Smooth muscle cell (in vitro differentiated cells): Measurements from ENCODE around the gene HEATR5B. TPM values are rescaled to one million over a fixed set of nuclear protein-coding genes. Genes with fewer than 3 reads are reported as not detected.
A peak's percentile ranks its signal among the peaks of the same experiment; 100 is the strongest.

Source experiments
- DNase-seq: peaks from one replicate; lab custom pipeline; 2025; ENCODE audit not compliant: unreplicated experiment; lab: John Stamatoyannopoulos, UW
- H2AFZ ChIP-seq: fragments of 200-600 bp; sonication (generic); 2 replicates; pipeline ENCODE4 v1.6.0; 2016; ENCODE audit warnings: antibody characterized with exemption, low read depth, mild to moderate bottlenecking
- H3F3A ChIP-seq: fragments of 200-600 bp; sonication (generic); 2 replicates; pipeline ENCODE4 v1.6.0; 2017; ENCODE audit warnings: antibody characterized with exemption, low read depth
- H3K27ac ChIP-seq: fragments of 200-600 bp; sonication (generic); 2 replicates; pipeline ENCODE4 v1.5.1; 2016; ENCODE audit warnings: low read depth, mild to moderate bottlenecking
- H3K27me3 ChIP-seq: fragments of 200-600 bp; sonication (generic); 2 replicates; pipeline ENCODE4 v1.6.1; 2016; ENCODE audit warnings: low read depth, mild to moderate bottlenecking
- H3K36me3 ChIP-seq: fragments of 200-600 bp; sonication (generic); 2 replicates; pipeline ENCODE4 v1.5.1; 2016; ENCODE audit warnings: low read depth
- H3K4me1 ChIP-seq: fragments of 200-600 bp; sonication (generic); 2 replicates; pipeline ENCODE4 v1.5.1; 2016; ENCODE audit warnings: low read depth
- H3K4me2 ChIP-seq: fragments of 200-600 bp; sonication (generic); 2 replicates; pipeline ENCODE4 v1.6.0; 2016; ENCODE audit warnings: mild to moderate bottlenecking
- H3K4me3 ChIP-seq: fragments of 200-600 bp; sonication (generic); 2 replicates; pipeline ENCODE4 v1.5.1; 2016; ENCODE audit warnings: mild to moderate bottlenecking
- H3K79me2 ChIP-seq: fragments of 200-600 bp; sonication (generic); 2 replicates; pipeline ENCODE4 v1.6.0; 2016; ENCODE audit warnings: low read depth, mild to moderate bottlenecking
- H3K9ac ChIP-seq: fragments of 200-600 bp; sonication (generic); 2 replicates; pipeline ENCODE4 v1.6.0; 2016; ENCODE audit warnings: low read depth
- H3K9me3 ChIP-seq: fragments of 200-600 bp; sonication (generic); replicated peaks from 2 replicates; pipeline ENCODE4 v1.5.1; 2016; ENCODE audit warnings: low read depth
- H4K20me1 ChIP-seq: fragments of 200-600 bp; sonication (generic); 2 replicates; pipeline ENCODE4 v1.6.0; 2016; ENCODE audit warnings: low read depth
- WGBS: methylation state at CpG from one replicate; pipeline ENCODE4 v1.1.7; 2016; ENCODE audit warnings: low lambda C conversion rate; 5-methylcytosine and 5-hydroxymethylcytosine counted together
- polyA plus RNA-seq: library from polyadenylated mRNA; unstranded; fragments of >200 nt; fragmentation: Nextera tagmentation; extraction: Ambion mirVana; gene quantifications from 2 replicates; pipeline ENCODE4 v1.2.1, GENCODE V29; 2016
- total RNA-seq: library from RNA; depleted of rRNA; stranded (reverse); fragments of >200 nt; gene quantifications from 2 replicates; pipeline ENCODE4 v1.2.3, GENCODE V29; 2014
- TF ChIP-seq, protein P1 (sequence below): fragments of 200-600 bp; sonication (generic); IDR thresholded peaks from 2 replicates; pipeline ENCODE4 v1.5.1; 2017; ENCODE audit warnings: borderline replicate concordance, mild to moderate bottlenecking, antibody characterized with exemption; ENCODE audit not compliant: insufficient read depth, poor library complexity, severe bottlenecking

HEATR5B gene
- total and polyA plus RNA-seq, 2 experiments from 2014 or later: 4.4 to 14.7 TPM

DNA sequence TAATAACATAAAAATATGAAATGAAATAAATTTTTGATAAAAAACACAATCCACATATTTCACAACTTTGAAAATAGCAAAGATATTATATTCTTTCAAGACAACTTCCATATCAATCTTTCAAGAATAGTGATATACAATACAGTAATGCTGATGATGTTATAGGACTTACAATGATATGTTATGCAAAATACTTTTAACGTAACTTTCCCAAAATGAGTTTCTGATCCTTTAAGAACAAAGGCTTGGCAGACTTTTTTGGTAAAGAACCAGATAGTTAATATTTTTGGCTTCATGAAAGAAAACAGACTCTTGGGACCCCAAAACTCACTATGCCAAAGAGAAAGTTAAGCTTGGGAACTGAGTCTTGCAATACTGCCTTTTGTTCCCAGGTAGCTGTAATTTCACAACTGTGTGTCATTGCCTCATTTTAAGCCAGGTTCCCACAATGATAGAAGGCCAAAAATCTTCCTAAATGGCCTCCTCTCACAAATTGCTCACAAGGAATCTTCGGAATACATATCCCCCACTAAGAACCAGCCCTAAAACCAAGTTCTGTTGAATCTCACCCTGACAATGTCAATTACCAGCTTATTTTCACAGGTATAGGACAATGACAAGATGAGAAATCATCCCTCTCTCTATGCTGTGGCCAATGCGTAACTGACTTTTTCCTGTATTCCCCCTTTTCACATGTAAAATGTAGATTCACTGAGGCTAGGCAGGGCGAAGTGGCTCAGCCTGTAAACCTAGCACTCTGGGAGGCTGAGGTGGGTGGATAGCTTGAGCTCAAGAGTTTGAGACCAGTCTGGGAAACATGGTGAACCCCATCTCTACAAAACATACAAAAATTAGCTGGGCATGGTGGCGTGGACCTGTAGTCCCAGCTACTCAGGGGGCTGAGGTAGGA lies 63.0 kb downstream of the HEATR5B start:
- 91% methylated on average over 5 of the region's 5 CpGs for WGBS
- Histone ChIP-seq H3K9me3 (no peaks in the 10 kb centered on the region), H3K9ac (peak overlapping the region; percentile 23), H3K27me3 (no peaks in the 10 kb centered on the region), H3K36me3 (peaks cover 19% of the 10 kb centered on the region), H3K4me3 (no peak overlapping the region), H4K20me1 (no peaks in the 10 kb centered on the region), H2AFZ (no peak overlapping the region), H3K4me1 (no peaks in the 10 kb centered on the region), H3K27ac (peak overlapping the region; percentile 72), H3F3A (no peaks in the 10 kb centered on the region), H3K4me2 (no peak overlapping the region), H3K79me2 (no peaks in the 10 kb centered on the region)
- TF ChIP-seq, protein P1, sequence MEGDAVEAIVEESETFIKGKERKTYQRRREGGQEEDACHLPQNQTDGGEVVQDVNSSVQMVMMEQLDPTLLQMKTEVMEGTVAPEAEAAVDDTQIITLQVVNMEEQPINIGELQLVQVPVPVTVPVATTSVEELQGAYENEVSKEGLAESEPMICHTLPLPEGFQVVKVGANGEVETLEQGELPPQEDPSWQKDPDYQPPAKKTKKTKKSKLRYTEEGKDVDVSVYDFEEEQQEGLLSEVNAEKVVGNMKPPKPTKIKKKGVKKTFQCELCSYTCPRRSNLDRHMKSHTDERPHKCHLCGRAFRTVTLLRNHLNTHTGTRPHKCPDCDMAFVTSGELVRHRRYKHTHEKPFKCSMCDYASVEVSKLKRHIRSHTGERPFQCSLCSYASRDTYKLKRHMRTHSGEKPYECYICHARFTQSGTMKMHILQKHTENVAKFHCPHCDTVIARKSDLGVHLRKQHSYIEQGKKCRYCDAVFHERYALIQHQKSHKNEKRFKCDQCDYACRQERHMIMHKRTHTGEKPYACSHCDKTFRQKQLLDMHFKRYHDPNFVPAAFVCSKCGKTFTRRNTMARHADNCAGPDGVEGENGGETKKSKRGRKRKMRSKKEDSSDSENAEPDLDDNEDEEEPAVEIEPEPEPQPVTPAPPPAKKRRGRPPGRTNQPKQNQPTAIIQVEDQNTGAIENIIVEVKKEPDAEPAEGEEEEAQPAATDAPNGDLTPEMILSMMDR: no peak
- no peak for DNase-seq

DNA sequence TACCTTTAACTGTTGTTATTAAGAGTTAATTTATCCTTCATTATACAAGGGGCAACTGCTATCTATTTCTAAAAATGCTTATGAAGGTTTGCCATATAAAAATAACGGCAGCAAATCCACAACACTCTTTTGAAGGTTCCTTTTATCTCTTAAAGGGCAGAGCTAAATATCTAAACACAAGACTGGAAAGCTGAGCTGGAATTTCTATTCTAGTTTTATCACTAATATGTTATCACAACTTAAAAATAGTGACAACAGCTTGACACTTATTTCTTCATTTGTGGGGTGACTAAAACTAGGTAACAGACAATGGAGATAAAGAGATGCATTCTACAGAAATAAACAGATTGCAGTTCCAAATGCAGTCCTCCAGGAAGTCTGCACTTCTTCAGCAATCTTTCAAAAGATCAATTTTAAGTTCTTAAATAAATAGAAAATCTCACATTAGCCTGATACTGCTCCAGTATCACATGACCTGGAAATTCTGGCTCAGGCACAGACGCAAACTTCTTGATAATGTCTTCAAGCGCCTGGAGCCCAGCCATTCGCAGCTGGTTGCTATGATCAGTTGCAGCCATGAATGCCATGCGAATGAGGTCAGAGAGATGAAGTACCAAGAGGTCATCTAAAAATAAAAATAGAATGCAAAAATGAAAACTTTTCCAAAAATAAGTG lies 63.8 kb downstream of the HEATR5B start:
- H4K20me1 ChIP-seq: no peaks in the 10 kb centered on the region
- no peak for DNase-seq
- H3K9ac ChIP-seq: no peak overlapping the region
- no peaks in the 10 kb centered on the region for H3K79me2 ChIP-seq
- 38% methylated on average over 5 of the region's 5 CpGs for WGBS
- H3K4me3 ChIP-seq: no peak overlapping the region
- TF ChIP-seq, protein P1: no peak
- no peaks in the 10 kb centered on the region for H3F3A ChIP-seq
- no peaks in the 10 kb centered on the region for H3K27me3 ChIP-seq
- peaks cover 19% of the 10 kb centered on the region for H3K36me3 ChIP-seq
- H3K27ac ChIP-seq: peak overlapping the region; percentile 85
- no peaks in the 10 kb centered on the region for H3K9me3 ChIP-seq
- H3K4me2 ChIP-seq: peak overlapping the region; percentile 14
- H2AFZ ChIP-seq: no peak overlapping the region
- no peaks in the 10 kb centered on the region for H3K4me1 ChIP-seq

DNA sequence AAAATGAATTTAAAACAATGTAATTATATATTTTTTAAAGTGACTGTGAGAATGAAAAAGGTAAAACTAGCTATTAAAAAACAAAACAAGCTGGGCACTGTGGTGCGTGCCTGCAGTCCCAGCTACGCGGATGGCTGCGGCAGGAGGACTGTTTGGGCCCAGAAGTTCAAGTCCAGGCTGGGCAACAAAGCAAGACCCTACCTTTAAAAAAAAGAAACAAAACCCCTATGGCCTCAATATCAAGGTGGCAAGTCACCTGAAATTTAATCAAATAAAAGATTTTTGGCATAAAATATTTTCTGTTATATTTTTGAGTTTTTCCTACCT lies 70.9 kb downstream of the HEATR5B start:
- Histone ChIP-seq H3K79me2 (no peaks in the 10 kb centered on the region), H3K27ac (no peak overlapping the region), H3F3A (no peaks in the 10 kb centered on the region), H3K4me2 (no peak overlapping the region), H3K4me3 (no peak overlapping the region), H3K4me1 (no peaks in the 10 kb centered on the region), H2AFZ (no peak overlapping the region), H4K20me1 (no peaks in the 10 kb centered on the region), H3K9me3 (no peaks in the 10 kb centered on the region), H3K36me3 (peaks cover 15% of the 10 kb centered on the region), H3K27me3 (no peaks in the 10 kb centered on the region), H3K9ac (no peak overlapping the region)
- DNase-seq: no peak
- WGBS: over 99% methylated on average over 4 of the region's 4 CpGs
- TF ChIP-seq, protein P1: no peak

DNA sequence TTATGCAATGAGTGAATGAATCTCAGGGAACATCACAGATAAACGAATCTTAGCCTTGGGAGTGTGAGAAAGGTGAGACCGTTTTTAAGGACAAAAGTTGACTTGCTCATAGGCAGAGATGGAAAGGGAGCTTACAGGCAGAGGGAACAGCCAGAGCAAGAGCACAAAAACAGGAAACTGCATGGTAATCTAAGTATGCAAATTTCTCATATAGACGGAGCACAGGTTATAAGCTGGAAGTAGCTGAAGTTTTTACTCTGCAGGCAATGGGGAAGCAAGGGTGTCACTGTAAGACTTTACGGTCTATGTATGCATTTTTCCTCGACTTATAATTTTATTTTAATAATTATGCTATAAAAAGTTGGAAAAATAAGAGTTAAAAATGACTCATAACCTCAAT lies 73.0 kb downstream of the HEATR5B start:
- Histone ChIP-seq H3F3A (no peaks in the 10 kb centered on the region), H4K20me1 (no peaks in the 10 kb centered on the region), H3K36me3 (peaks cover 6% of the 10 kb centered on the region), H2AFZ (no peak overlapping the region), H3K79me2 (no peaks in the 10 kb centered on the region), H3K27me3 (no peaks in the 10 kb centered on the region), H3K27ac (no peak overlapping the region), H3K4me2 (no peak overlapping the region), H3K4me1 (no peaks in the 10 kb centered on the region), H3K4me3 (no peak overlapping the region), H3K9ac (no peak overlapping the region), H3K9me3 (no peaks in the 10 kb centered on the region)
- no peak for DNase-seq
- 87% methylated on average over 5 of the region's 5 CpGs for WGBS
- TF ChIP-seq, protein P1: no peak
